Measurements from ENCODE around the gene ZBTB17.

Gene ZBTB17

GRCh38 chr1:15950763-15951295 lies 25.1 kb downstream of the ZBTB17 start:
- no peak for TF ChIP-seq CTCF (IDR thresholded peaks at IDR 0.05; ENCODE audit: borderline replicate concordance, extremely low read depth, low read length, poor library complexity, severe bottlenecking)
- TF ChIP-seq EZH2 (IDR thresholded peaks at IDR 0.05; ENCODE audit: borderline replicate concordance, low read depth, low read length, severe bottlenecking) = no peak
- H3K4me2 ChIP-seq (ENCODE audit: insufficient read depth, low read length) = no peak overlapping the region
- H3K36me3 ChIP-seq (ENCODE audit: insufficient read depth, low read length) = peaks cover 70% of the 10 kb centered on the region
- DNase-seq = no peak
- H4K20me1 ChIP-seq (ENCODE audit: insufficient read depth, low read length) = peaks cover 87% of the 10 kb centered on the region
- no peak for ATAC-seq (ENCODE audit: insufficient read depth, low read depth)
- H2AFZ ChIP-seq (ENCODE audit: low read depth, low read length) = no peak overlapping the region
- no peaks in the 10 kb centered on the region for H3K9me3 ChIP-seq (ENCODE audit: insufficient read depth, low read length, severe bottlenecking)
- no peak overlapping the region for H3K27ac ChIP-seq (ENCODE audit: low read length)
- H3K27me3 ChIP-seq (ENCODE audit: insufficient read depth, low read length, poor library complexity) = no peaks in the 10 kb centered on the region
- no peak overlapping the region for H3K4me3 ChIP-seq (ENCODE audit: low read depth in 1 of 2, low read length in 2 of 2)
- peaks cover 82% of the 10 kb centered on the region for H3K79me2 ChIP-seq (ENCODE audit: insufficient read depth, low read length)
- H3K9ac ChIP-seq (ENCODE audit: low read depth, low read length) = no peak overlapping the region
- H3K4me1 ChIP-seq (ENCODE audit: insufficient read depth, low read length) = no peaks in the 10 kb centered on the region

- TF ChIP-seq EZH2 (IDR thresholded peaks at IDR 0.05; ENCODE audit: borderline replicate concordance, low read depth, low read length, severe bottlenecking) (no peak), CTCF (IDR thresholded peaks at IDR 0.05; ENCODE audit: borderline replicate concordance, extremely low read depth, low read length, poor library complexity, severe bottlenecking) (no peak)
- ATAC-seq (ENCODE audit: insufficient read depth, low read depth) (no peak), DNase-seq (no peak)
- Histone ChIP-seq H3K4me1 (ENCODE audit: insufficient read depth, low read length) (no peaks in the 10 kb centered on the region), H3K4me3 (ENCODE audit: low read depth in 1 of 2, low read length in 2 of 2) (no peak overlapping the region), H4K20me1 (ENCODE audit: insufficient read depth, low read length) (peaks cover 90% of the 10 kb centered on the region), H3K9me3 (ENCODE audit: insufficient read depth, low read length, severe bottlenecking) (no peaks in the 10 kb centered on the region), H3K9ac (ENCODE audit: low read depth, low read length) (no peak overlapping the region), H2AFZ (ENCODE audit: low read depth, low read length) (no peak overlapping the region), H3K4me2 (ENCODE audit: insufficient read depth, low read length) (no peak overlapping the region), H3K27ac (ENCODE audit: low read length) (no peak overlapping the region), H3K27me3 (ENCODE audit: insufficient read depth, low read length, poor library complexity) (no peaks in the 10 kb centered on the region), H3K36me3 (ENCODE audit: insufficient read depth, low read length) (peaks cover 72% of the 10 kb centered on the region), H3K79me2 (ENCODE audit: insufficient read depth, low read length) (peaks cover 79% of the 10 kb centered on the region)
These were observed 25.6 kb downstream of the ZBTB17 start for GRCh38 chr1:15950302-15950701.

DNA sequence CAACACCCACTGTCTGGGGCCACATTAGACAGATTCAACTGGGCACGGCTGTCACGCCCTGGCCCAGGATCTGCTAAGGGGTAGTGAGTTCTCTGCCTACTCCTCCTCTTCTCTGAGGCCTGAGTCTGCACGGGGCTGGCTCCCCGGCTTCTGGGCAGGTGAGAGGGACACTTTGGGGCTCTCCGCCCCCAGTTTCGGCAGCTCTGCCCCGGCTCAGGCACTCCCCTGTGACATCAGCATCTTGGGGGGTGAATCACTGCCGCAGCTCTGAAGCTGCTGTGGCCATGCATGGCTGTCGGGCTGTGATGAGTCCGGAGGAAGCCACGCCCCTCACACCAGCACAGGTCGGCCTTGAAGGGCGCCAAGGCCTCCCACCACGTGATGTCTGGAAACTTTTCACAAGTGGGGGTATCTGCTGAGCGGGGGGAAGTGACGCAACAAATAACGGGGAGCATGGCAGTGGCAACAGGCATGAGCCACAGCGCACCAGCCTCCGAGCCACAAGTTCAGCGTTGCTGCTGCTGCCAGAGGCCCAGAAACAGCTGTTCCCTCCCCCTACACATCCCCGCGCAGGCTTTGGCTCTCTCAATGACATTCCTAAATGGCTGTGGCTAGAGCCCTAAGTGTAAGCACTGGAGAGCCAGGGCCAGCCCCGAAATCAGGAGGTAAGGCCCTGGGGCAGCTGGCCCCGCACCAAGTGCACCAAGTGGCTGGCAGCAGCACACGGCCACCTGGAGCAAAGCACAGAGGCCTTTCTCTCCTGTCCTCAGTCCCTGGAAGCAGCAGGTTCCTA lies 26.3 kb downstream of the ZBTB17 start:
- H4K20me1 ChIP-seq (ENCODE audit: insufficient read depth, low read length) = peaks cover 93% of the 10 kb centered on the region
- no peak overlapping the region for H3K27ac ChIP-seq (ENCODE audit: low read length)
- no peaks in the 10 kb centered on the region for H3K9me3 ChIP-seq (ENCODE audit: insufficient read depth, low read length, severe bottlenecking)
- DNase-seq (no peak), ATAC-seq (ENCODE audit: insufficient read depth, low read depth) (no peak)
- no peak overlapping the region for H3K9ac ChIP-seq (ENCODE audit: low read depth, low read length)
- H3K79me2 ChIP-seq (ENCODE audit: insufficient read depth, low read length) = peaks cover 73% of the 10 kb centered on the region
- no peaks in the 10 kb centered on the region for H3K4me1 ChIP-seq (ENCODE audit: insufficient read depth, low read length)
- peaks cover 75% of the 10 kb centered on the region for H3K36me3 ChIP-seq (ENCODE audit: insufficient read depth, low read length)
- H3K4me3 ChIP-seq (ENCODE audit: low read depth in 1 of 2, low read length in 2 of 2) = no peak overlapping the region
- TF ChIP-seq CTCF (IDR thresholded peaks at IDR 0.05; ENCODE audit: borderline replicate concordance, extremely low read depth, low read length, poor library complexity, severe bottlenecking) = no peak
- TF ChIP-seq EZH2 (IDR thresholded peaks at IDR 0.05; ENCODE audit: borderline replicate concordance, low read depth, low read length, severe bottlenecking) = no peak
- H2AFZ ChIP-seq (ENCODE audit: low read depth, low read length) = no peak overlapping the region
- no peak overlapping the region for H3K4me2 ChIP-seq (ENCODE audit: insufficient read depth, low read length)
- no peaks in the 10 kb centered on the region for H3K27me3 ChIP-seq (ENCODE audit: insufficient read depth, low read length, poor library complexity)
